MM.1S (cell line): ENCODE data around the gene TAP1.

Experiments
- EZH2 ChIP-seq: fragments of 300-600 bp; sonication (generic); optimal IDR thresholded peaks from 2 replicates; pipeline ENCODE3; 2017; ENCODE audit warnings: low read depth, mild to moderate bottlenecking, antibody characterized with exemption, low read length, mixed read lengths
- EZH2phosphoT487 ChIP-seq: fragments of 300-600 bp; sonication (generic); IDR thresholded peaks from 2 replicates; pipeline ENCODE4 v1.6.1; 2018; ENCODE audit warnings: antibody characterized with exemption, low read length
- TF ChIP-seq, protein P1 (sequence below): fragments of 300-600 bp; sonication (generic); IDR thresholded peaks from 2 replicates; pipeline ENCODE4 v1.5.1; 2016; ENCODE audit warnings: antibody characterized with exemption, low read length, mixed read lengths

DNA sequence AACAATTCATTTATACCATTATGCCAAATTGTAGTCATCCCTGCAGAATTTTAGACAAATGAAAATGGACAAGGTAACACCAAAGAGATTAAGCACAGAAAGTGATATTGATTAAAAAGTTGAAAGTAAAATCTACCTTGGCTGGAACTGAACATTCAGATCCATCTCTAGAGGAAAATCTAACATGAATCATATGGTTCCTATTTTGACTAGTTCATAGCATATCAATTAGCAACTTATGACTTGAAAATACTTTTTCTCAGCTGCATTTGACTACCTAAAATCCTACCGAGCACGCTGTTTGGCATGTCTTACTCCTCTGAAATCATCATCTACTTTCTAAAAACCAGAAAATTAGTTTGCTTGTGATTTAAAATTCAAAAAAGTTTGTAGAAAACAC is 23.1 kb upstream of the TAP1 start:
- TF ChIP-seq, protein P1, sequence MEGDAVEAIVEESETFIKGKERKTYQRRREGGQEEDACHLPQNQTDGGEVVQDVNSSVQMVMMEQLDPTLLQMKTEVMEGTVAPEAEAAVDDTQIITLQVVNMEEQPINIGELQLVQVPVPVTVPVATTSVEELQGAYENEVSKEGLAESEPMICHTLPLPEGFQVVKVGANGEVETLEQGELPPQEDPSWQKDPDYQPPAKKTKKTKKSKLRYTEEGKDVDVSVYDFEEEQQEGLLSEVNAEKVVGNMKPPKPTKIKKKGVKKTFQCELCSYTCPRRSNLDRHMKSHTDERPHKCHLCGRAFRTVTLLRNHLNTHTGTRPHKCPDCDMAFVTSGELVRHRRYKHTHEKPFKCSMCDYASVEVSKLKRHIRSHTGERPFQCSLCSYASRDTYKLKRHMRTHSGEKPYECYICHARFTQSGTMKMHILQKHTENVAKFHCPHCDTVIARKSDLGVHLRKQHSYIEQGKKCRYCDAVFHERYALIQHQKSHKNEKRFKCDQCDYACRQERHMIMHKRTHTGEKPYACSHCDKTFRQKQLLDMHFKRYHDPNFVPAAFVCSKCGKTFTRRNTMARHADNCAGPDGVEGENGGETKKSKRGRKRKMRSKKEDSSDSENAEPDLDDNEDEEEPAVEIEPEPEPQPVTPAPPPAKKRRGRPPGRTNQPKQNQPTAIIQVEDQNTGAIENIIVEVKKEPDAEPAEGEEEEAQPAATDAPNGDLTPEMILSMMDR, result no peak
- TF ChIP-seq EZH2, result no peak
- no peak for TF ChIP-seq EZH2phosphoT487
